Keratinocyte (primary cell): Measurements from ENCODE around the gene RNF225. TPM values are rescaled to one million over a fixed set of nuclear protein-coding genes. Genes with fewer than 3 reads are reported as not detected.

Experiments used
- DNase-seq: peaks from one replicate; pipeline ENCODE4 v3.0.0-alpha.2; 2011; ENCODE audit warnings: low read depth, missing footprints, low spot score
- FAIRE-seq: peaks from 2 replicates; lab custom pipeline; 2011; peaks lifted over from hg19 to GRCh38; lab: Jason Lieb, UNC
- H2AFZ ChIP-seq: 2 replicates; pipeline ENCODE4 v1.6.0; 2012; ENCODE audit warnings: low read length, control low read depth, inconsistent platforms; ENCODE audit not compliant: control insufficient read depth
- H3K27ac ChIP-seq: 2 replicates; pipeline ENCODE4 v1.5.1; 2011; ENCODE audit warnings: low read length; ENCODE audit not compliant: control insufficient read depth, insufficient read depth
- H3K27me3 ChIP-seq: 3 replicates; pipeline ENCODE4 v1.6.0; 2011; ENCODE audit warnings: low read length; ENCODE audit not compliant: control insufficient read depth, insufficient read depth; ENCODE audit errors: extremely low read depth
- H3K36me3 ChIP-seq, 2 experiments: 2 replicates in 1 of 2; 3 replicates in 1 of 2; pipeline ENCODE4 v1.5.1; 2011; ENCODE audit warnings: low read length in 2 of 2, mild to moderate bottlenecking in 1 of 2; ENCODE audit not compliant: control insufficient read depth in 2 of 2, insufficient read depth in 2 of 2; ENCODE audit errors: extremely low read depth in 1 of 2
- H3K4me1 ChIP-seq: 3 replicates; pipeline ENCODE4 v1.5.1; 2011; ENCODE audit warnings: low read length; ENCODE audit not compliant: control insufficient read depth, insufficient read depth; ENCODE audit errors: extremely low read depth
- H3K4me2 ChIP-seq: 3 replicates; pipeline ENCODE4 v1.6.0; 2011; ENCODE audit warnings: low read depth, low read length; ENCODE audit not compliant: control insufficient read depth, insufficient read depth; ENCODE audit errors: extremely low read depth
- H3K4me3 ChIP-seq, 3 experiments: fragments of 200-600 bp in 1 of 3; sonication (generic) in 1 of 3; 2 replicates in 2 of 3; 3 replicates in 1 of 3; pipeline ENCODE4 v1.5.1; 2011 to 2016; ENCODE audit warnings: low read length in 3 of 3, mild to moderate bottlenecking in 3 of 3, control low read depth in 2 of 3, inconsistent platforms in 1 of 3, low read depth in 1 of 3, mixed read lengths in 1 of 3, mixed run types in 1 of 3, moderate library complexity in 1 of 3; ENCODE audit not compliant: control insufficient read depth in 2 of 3, insufficient read depth in 2 of 3; ENCODE audit errors: extremely low read depth in 1 of 3
- H3K79me2 ChIP-seq: 2 replicates; pipeline ENCODE4 v1.6.0; 2012; ENCODE audit warnings: low read length; ENCODE audit not compliant: control insufficient read depth, insufficient read depth
- H3K9ac ChIP-seq: 3 replicates; pipeline ENCODE4 v1.6.0; 2011; ENCODE audit warnings: low read length; ENCODE audit not compliant: control insufficient read depth, insufficient read depth; ENCODE audit errors: extremely low read depth
- H3K9me1 ChIP-seq: 3 replicates; pipeline ENCODE4 v1.6.0; 2011; ENCODE audit warnings: low read length; ENCODE audit not compliant: control insufficient read depth, insufficient read depth; ENCODE audit errors: extremely low read depth
- H3K9me3 ChIP-seq: 2 replicates; pipeline ENCODE4 v1.5.1; 2012; ENCODE audit warnings: low read depth, low read length; ENCODE audit not compliant: control insufficient read depth
- H4K20me1 ChIP-seq: 3 replicates; pipeline ENCODE4 v1.6.0; 2011; ENCODE audit warnings: low read length; ENCODE audit not compliant: control insufficient read depth, insufficient read depth; ENCODE audit errors: extremely low read depth
- EZH2 ChIP-seq: IDR thresholded peaks from one replicate; pipeline ENCODE4 v1.6.1; 2012; ENCODE audit warnings: inconsistent platforms, mild to moderate bottlenecking, low read length, moderate library complexity
- dilution Hi-C: fragments of 300-500 bp; cut with MboI; formaldehyde crosslinking; loops from one replicate; pipeline ENCODE4 v1.7.0; 2020; ENCODE audit warnings: low sequenced_read_pairs; ENCODE audit not compliant: extremely low pct_ligation_motif_present
- polyA plus RNA-seq, 5 experiments: library from polyadenylated mRNA; depleted of rRNA in 3 of 5; stranded (reverse) in 3 of 5; stranded (forward) in 1 of 5; unstranded in 1 of 5; fragments of >200 nt; gene quantifications; 1 replicate in 1 of 5; 2 replicates in 3 of 5; 3 replicates in 1 of 5; pipeline versions ENCODE4 v1.2.1 to v1.2.3, GENCODE V29; 2011 to 2012; ENCODE audit warnings: missing spikeins in 2 of 5, low read depth in 1 of 5, low replicate concordance in 1 of 5
- TF ChIP-seq, protein P1 (sequence below), 3 experiments: IDR thresholded peaks in 1 of 3; conservative IDR thresholded peaks in 1 of 3; optimal IDR thresholded peaks in 1 of 3; 2 replicates in 2 of 3; 3 replicates in 1 of 3; pipeline versions ENCODE3 to v1.5.1; 2011; ENCODE audit warnings: low read length in 3 of 3, mild to moderate bottlenecking in 3 of 3, moderate library complexity in 2 of 3, control low read depth in 1 of 3, inconsistent platforms in 1 of 3; ENCODE audit not compliant: insufficient read depth in 2 of 3; ENCODE audit errors: extremely low read depth in 1 of 3

Gene RNF225
- polyA plus RNA-seq, 1 donor (not counting 4 experiments of a cell fraction or from before 2014, with no cell fraction given): not detected

DNA sequence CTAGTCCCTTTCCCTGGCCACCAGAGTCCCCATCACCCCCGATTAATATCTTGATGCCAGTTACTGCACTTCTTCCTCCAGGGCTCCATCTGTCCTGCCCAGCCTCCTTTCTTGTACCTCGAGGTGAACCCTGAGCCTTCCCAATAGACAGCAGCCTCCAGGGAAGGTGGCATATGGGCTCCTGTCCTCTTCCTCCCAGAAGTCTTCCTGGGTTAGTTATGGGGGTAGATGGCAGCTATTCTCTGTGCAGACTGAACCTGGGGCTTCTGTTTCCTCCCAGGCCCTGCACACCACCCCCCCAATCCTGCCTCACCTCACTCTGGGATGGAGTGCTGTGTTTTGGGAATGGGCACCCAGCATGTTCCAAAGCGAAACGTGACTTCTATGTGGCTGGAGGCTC lies 2.6 kb downstream of the RNF225 start:
- peaks cover 12 to 16% of the 10 kb centered on the region in 2 experiments for H3K36me3 ChIP-seq
- no peak for DNase-seq
- dilution Hi-C loops: no loop called here

DNA sequence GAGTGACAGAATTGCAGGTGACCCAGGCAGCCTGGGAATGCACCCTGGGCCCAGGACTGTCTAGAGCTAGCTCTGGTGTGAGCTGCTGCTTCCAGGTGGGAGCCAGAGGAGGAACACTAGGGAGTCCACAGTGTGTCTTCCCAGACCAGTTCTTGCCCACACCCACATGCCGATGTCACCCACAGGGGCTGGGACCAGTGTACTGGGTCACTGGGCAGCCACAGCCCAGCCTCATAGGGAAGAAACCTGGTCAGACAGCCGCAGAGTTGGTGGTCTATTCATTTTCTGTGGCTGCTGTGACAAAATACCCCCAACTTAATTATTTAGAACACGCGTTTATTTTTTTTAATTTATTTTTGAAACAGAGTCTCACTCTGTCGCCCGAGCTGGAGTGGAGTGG lies 3.1 kb downstream of the RNF225 start:
- Histone ChIP-seq H3K79me2 (peaks cover 7% of the 10 kb centered on the region), H3K9ac (no peak overlapping the region), H3K4me1 (peaks cover 34% of the 10 kb centered on the region), H3K9me3 (no peaks in the 10 kb centered on the region), H3K27ac (no peak overlapping the region), H4K20me1 (peaks cover 19% of the 10 kb centered on the region), H3K9me1 (peaks cover 5% of the 10 kb centered on the region), H3K36me3 (peaks cover 10 to 11% of the 10 kb centered on the region in 2 experiments), H2AFZ (no peak overlapping the region), H3K4me3 (no peak overlapping the region), H3K4me2 (no peak overlapping the region), H3K27me3 (no peaks in the 10 kb centered on the region)
- DNase-seq (no peak), FAIRE-seq (no peak)
- dilution Hi-C loops: no loop called here
- TF ChIP-seq, protein P1, sequence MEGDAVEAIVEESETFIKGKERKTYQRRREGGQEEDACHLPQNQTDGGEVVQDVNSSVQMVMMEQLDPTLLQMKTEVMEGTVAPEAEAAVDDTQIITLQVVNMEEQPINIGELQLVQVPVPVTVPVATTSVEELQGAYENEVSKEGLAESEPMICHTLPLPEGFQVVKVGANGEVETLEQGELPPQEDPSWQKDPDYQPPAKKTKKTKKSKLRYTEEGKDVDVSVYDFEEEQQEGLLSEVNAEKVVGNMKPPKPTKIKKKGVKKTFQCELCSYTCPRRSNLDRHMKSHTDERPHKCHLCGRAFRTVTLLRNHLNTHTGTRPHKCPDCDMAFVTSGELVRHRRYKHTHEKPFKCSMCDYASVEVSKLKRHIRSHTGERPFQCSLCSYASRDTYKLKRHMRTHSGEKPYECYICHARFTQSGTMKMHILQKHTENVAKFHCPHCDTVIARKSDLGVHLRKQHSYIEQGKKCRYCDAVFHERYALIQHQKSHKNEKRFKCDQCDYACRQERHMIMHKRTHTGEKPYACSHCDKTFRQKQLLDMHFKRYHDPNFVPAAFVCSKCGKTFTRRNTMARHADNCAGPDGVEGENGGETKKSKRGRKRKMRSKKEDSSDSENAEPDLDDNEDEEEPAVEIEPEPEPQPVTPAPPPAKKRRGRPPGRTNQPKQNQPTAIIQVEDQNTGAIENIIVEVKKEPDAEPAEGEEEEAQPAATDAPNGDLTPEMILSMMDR (optimal IDR thresholded peaks at IDR 0.05 in 1 of 3, IDR thresholded peaks at IDR 0.05 in 1 of 3, conservative IDR thresholded peaks at IDR 0.05 in 1 of 3; ENCODE audit: extremely low read depth in 1 of 3, insufficient read depth in 2 of 3, low read length in 3 of 3): no peak
- TF ChIP-seq EZH2: no peak

More for the DNA sequence above, 2.6 kb downstream of the RNF225 start:
- no peaks in the 10 kb centered on the region for H3K9me3 ChIP-seq
- no peak overlapping the region for H3K4me3 ChIP-seq
- peaks cover 5% of the 10 kb centered on the region for H3K9me1 ChIP-seq
- H3K27ac ChIP-seq: no peak overlapping the region
- no peak overlapping the region for H2AFZ ChIP-seq
- H3K79me2 ChIP-seq: peaks cover 11% of the 10 kb centered on the region
- H4K20me1 ChIP-seq: peaks cover 21% of the 10 kb centered on the region
- H3K4me1 ChIP-seq: peaks cover 39% of the 10 kb centered on the region
- H3K27me3 ChIP-seq: no peaks in the 10 kb centered on the region
- TF ChIP-seq, protein P1 (optimal IDR thresholded peaks at IDR 0.05 in 1 of 3, IDR thresholded peaks at IDR 0.05 in 1 of 3, conservative IDR thresholded peaks at IDR 0.05 in 1 of 3; ENCODE audit: extremely low read depth in 1 of 3, insufficient read depth in 2 of 3, low read length in 3 of 3): no peak
- no peak for TF ChIP-seq EZH2
- no peak overlapping the region for H3K4me2 ChIP-seq
- H3K9ac ChIP-seq: no peak overlapping the region
- FAIRE-seq: no peak
